ENCODE data around the gene PCIF1.
"Not testable (repeated sequence)": the region's sequence is repeated elsewhere in the genome, so short reads cannot be mapped to it uniquely, and the experiment has no call there.

PCIF1 gene

DNA sequence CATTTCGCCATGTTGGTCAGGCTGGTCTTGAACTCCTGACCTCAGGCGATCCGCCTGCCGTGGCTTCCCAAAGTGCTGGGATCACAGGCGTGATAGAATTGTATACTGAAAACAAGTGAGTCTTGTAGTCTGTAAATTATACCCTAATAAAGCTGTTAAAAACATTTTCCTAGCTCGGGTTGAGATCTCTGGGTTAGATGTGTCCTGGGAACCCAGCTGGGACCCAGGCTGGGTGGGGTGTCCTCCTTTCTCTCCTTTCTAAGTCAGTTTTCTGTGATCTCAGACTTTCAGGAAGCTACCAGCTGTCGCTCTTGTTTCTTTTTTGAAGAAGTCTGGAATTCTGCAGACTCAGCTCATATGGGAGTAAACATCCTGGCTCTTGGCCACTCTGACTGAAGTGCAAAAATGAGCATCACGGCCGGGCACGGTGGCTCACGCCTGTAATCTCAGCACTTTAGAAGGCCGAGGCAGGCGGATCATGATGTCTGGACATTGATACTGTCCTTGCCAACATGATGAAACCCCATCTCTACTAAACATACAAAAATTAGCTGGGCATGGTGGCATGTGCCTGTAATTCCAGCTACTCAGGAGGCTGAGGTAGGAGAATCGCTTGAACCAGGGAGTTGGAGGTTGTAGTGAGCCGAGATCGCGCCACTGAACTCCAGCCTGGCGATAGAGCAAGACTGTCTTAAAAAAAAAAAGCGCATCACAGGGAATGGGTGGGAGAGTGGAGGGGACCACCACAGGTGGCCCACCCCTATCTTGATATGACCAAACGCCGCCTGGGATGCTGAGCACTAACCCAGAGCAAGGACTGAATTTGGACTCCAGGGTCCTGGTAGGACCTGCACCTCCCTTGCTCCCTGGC is 9.9 kb upstream of the PCIF1 start:
- DNase-seq, result no peak

DNA sequence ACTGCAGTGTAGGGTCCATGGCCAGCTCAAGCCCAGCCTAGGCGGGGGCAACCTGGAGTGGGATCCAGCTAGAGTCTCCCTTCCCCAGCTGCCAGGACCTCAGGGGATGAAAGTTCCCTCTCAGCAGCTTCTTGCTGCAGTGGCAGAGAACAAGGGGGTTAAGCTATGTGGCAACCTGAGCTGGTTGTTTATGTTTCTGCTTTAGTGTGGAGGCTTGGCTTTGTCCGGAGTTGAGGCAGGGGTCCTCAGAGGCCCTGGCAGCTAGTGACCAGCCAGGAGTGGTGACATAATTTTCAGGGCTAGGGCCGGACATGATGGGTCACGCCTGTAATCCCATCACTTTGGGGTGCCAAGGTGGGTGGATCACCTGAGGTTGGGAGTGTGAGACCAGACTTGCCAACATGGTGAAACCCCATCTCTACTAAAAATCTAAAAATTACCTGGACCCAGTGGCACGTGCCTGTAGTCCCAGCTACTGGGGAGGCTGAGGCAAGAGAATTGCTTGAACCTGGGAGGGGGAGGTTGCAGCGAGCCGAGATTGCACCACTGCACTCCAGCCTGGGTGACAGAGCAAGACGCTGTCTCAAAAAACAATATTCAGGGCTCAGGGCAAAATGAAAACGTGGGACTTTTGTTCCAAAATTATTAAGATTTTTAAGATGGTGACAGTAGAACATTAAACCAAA is 8.5 kb upstream of the PCIF1 start:
- DNase-seq, result no peak

DNA sequence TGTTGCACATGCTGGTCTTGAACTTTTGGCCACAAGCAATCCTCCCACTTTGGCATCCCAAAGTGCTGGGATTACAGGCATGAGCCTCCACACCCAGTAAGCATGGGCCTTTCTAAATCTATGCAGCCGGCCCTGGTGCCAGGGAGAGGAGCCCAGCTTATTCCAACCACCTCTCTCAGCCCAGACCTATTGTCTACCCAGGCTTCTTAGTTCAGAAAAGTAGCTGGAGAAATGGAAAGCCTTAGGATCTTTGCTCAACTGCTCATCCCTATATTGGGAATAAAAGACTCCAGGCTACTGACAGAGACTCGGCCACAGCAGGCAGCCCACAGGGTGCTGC is 7.8 kb upstream of the PCIF1 start:
- no peak for DNase-seq

DNA sequence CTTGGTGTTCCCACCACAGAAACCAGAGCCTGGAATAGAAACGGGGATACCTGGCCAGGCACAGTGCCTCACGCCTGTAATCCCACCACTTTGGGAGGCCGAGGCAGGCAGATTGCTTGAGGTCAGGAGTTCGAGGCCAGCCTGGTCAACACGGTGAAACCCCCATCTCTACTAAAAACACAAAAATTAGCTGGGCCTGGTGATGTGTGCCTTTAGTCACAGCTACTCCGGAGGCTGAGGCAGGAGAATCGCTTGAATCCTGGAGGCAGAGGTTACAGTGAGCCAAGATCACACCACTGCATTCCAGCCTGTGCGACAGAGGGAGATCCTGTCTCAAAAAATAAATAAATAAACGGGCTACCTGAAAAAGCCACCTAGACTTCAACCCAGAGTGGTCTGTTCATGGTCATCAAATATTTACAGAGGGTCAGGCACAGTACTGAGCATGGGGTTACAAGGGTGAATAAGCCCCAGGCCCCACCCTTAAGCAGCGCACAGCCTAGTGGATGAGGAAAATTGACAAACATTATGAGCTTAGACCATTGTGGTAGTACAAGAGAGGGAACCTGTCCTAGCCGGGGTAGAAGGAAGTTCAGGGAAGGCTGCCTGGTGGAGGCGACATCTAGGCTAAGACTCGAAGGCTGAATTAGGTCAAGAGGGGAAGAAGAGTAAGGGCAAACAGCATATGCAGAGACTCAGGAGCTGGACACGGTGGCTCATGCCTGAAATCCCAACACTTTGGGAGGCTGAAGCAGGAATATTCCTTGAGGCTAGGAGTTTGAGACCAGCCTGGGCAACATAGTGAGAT is 7.2 kb upstream of the PCIF1 start:
- DNase-seq, result no peak

DNA sequence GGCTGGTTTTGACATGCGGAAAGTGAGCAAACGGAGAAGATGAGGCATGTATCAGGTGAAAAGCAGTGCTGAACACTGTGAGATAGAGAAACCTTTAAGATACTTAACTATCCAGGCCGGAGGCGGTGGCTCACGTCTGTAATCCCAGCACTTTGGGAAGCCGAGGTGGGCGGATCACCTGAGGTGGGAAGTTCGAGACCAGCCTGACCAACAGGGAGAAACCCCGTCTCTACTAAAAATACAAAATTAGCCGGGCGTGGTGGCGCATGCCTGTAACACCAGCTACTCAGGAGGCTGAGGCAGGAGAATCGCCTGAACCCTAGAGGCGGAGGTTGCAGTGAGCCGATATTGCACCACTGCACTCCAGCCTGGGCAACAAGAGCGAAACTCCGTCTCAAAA is 2.8 kb upstream of the PCIF1 start:
- DNase-seq, result not testable (repeated sequence)

DNA sequence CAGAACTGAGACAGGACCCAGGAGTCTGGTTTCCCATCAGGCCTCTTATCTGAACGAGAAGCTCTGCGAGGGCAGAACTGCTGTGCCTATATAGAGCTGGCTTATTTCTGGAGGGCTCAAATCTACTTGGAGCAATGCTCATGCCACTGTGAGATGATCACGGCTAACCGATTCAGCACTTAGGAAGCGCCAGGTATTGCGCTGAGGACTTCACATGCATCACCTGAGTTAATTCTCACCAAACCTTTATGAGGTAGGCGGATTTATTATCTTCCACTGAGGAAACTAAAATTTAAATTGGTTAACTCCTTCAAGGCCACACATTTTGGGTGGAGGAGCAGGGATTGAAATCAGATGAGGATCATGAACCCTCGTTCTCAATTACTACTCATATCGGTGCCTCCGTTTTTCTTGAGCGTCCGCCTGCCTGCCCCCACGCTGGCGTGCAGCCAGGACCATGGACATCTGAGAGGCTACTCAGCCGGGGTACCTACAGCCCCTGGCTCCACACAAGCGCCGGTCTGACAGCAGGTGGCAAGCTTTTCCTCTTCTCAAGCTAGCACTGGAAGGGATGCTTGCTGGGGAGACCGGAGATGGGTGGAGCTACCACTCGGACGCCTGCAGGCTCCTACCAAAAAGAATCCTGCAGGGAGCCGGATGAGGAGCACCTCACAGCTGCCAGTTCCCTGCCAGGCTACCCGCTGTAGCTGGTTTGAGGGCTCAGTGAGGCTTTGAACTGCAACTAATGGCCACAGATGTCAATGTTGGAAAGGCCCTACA is 1.0 kb upstream of the PCIF1 start:
- peak; percentile 95 for DNase-seq

DNA sequence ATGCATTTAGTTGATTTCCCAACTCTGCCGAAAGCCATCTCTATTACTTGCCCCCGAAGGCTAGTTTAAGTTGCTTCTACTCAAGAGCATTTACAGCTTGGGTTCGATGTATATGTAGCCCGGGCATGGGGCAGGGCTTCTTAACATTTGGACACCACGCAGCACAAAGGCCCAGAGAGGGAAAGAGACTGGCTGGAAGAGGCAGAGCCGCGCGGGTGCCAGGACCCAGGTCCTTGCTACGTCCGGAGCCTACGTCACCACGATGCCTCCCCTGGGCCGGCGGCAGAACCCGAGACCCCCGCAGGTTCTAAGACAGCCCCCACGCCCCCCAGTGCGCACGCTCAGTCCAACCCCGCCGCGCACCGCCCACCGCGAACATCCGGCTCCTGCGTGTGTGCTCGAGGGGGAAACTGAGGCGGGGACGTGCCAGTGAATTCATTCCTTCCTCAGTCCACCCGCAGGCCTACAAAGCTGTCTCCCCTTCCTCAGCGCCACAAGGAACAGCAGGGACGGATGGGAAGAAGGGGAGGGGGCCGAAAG is 367 bp upstream of the PCIF1 start:
- DNase-seq, result peak; percentile 89

DNA sequence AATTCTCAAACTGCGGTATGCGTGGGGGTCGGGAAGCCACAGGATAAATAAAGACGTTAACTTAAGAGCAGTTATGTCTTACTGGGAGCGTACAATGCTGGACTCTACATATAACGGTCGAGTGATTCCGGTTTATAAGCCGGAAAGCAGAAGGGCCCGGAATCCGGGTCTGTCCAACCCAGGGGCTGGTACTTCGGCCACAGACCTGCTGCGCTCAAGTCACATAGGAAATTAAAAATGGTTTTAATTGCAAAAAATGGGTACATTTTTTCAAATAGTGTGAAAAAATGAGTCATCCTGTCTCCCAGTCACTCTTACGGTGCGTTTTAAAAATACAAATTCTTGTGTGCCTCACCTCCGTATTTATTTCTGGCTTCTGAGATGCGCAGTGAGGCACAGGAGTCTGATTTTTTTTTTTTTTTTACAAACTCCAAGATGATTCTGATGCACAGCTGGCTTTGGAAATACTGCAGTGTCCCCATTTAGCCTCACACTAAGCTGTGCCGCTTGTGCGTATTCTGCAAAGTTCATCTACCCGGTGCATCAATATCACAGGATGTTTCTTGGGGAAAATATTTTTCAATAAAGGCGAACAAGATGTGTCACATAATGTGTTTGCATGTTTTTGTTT is 1.0 kb downstream of the PCIF1 start:
- DNase-seq, result no peak

DNA sequence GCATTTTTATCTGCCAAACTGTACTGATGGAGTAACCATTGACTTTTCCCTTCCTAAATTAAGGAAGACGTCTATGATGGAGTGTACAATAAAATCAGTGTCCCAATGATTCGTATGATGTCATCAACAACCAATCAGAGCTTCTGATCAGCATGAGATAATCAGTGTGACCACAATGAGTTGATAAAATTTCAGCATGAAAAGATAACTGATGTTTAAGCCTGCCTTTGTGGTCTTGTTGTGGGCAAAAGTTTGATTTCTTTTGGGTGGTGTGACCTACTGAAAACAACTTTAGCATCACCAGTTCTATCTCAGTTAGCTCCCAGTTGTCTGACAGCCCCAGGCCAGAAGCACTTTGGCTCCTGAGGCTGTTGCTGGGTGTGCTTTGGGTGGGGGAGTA is 3.3 kb downstream of the PCIF1 start:
- no peak for DNase-seq

DNA sequence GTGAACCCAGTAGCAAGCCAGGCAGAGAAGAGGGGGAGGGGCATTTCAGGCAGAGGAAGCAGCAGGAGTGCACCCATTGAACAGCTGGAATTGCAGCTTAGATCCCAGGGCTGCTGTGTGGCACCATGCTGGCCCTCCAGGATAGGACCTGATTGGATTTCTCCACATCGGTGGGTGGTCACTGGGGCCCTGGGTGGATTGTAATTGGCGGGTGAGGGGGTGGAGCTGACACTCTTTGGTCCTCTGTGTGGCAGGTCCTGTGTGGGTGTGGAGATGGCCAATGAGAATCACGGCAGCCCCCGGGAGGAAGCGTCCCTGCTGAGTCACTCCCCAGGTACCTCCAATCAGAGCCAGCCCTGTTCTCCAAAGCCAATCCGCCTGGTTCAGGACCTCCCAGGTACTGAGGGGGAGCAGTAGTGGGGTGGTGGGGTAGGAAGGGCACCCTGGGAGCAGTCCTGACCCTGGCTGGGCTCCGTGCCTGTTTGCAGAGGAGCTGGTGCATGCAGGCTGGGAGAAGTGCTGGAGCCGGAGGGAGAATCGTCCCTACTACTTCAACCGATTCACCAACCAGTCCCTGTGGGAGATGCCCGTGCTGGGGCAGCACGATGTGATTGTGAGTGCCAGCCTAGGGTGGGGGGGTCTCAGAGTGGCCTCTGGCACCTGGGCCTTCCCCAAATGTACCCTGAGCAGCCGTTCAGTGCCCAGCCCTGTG is 4.4 kb downstream of the PCIF1 start:
- no peak for DNase-seq

DNA sequence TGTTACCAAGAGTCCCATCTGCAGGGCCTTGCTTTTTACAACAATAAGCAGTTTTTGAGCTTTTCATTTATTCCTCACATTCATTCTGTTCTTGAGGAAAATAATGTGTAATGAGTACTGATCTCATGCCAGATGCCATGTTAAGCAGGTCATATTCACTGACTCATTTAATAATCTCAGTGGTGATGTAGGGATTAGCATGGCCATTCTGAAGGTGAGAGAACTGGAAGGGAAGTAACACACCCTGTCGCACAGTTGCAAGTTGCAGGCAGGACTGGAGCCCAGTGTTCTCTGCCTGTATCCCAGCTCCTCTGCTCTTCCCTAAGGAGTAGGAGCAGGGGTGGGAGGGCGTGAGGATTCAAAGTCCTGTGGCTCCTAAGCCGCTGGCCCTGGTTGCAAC is 5.6 kb downstream of the PCIF1 start:
- no peak for DNase-seq

DNA sequence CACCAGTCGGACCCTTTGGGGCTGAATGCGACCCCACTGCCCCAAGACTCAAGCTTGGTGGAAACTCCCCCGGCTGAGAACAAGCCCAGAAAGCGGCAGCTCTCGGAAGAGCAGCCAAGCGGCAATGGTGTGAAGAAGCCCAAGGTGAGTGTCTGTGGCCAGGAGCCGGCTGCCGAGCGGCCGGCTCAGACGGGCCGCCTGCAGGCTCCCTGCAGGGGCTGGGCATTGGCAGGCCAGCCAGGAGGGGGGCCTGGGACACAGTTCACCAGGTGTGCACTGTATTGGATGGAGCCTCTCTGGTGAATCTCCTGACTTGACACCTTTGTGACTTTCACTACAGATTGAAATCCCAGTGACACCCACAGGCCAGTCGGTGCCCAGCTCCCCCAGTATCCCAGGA is 6.0 kb downstream of the PCIF1 start:
- DNase-seq, result no peak

DNA sequence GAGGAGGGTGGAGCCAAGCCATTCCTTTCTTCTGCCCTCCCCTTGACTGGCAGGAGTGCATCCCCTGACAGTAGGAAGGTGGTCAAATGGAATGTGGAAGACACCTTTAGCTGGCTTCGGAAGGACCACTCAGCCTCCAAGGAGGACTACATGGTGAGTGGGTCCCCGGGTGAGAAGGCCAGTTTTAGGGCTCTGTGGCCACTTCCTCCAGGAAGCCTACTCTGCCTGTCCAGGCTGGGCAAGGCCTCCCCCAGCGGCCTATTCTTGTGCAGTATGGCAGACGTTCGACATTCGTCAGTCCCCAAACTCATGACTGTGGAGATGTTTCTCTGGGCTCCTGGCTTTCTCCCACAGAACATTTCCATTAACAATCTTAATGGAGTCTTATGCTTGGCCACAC is 9.1 kb downstream of the PCIF1 start:
- DNase-seq, result no peak

DNA sequence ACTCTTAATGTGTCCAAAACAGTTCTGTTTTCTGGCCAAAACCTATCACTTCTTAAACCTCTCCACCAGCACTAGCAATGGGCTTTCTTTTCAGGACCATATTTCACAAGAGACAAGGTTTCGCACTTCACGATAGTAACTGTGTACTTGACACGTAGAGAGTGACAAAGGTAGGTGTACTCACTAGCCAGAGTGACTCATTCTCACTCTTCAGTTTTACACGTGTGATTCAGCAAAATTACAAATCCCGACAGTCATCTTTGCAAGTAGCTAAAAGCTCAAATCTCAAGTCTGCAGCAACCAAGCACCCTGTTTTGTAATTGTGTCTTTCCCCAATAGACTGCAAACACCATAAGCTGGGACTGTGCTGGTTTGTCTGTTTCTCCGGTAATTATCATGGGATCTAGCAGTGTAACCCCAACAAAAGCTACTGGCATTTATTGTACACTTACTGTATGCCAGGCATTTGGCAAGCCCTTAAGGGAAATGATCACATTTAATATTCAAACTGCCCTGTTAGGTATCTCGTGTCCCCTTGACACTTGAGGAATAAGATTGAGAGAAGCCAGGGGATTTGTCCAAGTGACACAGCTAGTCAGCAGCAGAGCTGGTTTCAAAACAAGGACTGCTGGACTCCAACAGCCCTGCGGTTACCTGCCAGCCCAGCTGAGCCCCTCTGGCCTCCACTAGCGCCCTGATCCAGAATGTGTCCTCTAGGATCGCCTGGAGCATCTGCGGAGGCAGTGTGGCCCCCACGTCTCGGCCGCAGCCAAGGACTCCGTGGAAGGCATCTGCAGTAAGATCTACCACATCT is 9.9 kb downstream of the PCIF1 start:
- DNase-seq, result no peak

DNA sequence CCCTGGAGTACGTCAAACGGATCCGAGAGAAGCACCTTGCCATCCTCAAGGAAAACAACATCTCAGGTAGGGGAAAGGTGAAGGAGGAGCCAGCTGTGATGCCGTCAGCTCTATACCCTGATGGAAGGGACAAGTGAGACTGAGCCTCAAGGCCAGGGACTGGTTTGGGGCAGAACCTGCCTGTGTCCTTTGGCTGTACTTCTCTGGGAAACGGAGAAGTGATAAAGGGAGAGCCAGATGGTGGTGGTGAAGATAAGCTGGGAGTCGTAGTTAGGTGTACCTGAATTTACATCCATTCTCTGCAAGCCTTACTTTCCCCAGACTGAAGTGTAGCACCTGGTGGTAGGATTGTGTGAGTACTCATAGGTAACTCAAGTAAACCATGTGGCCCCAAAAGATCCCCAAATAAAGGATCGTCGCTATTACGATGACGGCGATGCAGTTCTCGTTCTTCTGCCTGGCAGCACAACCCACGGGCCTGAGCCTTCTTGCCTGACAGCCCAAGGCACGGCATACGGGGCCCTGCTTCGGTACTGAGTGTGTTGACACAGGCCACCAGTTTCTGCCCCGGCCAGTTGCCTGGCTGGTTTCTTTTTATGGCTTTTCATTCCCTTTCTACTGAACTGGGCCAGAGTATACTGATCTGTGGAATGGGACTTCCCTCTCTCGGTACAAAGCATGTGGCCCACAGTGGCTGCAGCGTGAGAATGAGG is 10.6 kb downstream of the PCIF1 start:
- no peak for DNase-seq

DNA sequence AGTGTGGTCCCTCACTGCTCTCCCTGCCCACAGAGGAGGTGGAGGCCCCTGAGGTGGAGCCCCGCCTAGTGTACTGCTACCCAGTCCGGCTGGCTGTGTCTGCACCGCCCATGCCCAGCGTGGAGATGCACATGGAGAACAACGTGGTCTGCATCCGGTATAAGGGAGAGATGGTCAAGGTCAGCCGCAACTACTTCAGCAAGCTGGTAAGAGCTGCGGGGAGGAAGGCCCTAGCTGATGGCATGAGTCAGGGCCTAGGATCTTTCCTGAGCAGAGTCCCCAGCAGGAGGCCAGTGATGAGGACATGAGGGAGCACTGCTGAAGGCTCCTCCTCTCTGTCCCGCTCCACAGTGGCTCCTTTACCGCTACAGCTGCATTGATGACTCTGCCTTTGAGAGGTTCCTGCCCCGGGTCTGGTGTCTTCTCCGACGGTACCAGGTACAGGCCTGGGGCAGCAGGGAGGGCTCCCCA is 11.2 kb downstream of the PCIF1 start:
- DNase-seq, result no peak

DNA sequence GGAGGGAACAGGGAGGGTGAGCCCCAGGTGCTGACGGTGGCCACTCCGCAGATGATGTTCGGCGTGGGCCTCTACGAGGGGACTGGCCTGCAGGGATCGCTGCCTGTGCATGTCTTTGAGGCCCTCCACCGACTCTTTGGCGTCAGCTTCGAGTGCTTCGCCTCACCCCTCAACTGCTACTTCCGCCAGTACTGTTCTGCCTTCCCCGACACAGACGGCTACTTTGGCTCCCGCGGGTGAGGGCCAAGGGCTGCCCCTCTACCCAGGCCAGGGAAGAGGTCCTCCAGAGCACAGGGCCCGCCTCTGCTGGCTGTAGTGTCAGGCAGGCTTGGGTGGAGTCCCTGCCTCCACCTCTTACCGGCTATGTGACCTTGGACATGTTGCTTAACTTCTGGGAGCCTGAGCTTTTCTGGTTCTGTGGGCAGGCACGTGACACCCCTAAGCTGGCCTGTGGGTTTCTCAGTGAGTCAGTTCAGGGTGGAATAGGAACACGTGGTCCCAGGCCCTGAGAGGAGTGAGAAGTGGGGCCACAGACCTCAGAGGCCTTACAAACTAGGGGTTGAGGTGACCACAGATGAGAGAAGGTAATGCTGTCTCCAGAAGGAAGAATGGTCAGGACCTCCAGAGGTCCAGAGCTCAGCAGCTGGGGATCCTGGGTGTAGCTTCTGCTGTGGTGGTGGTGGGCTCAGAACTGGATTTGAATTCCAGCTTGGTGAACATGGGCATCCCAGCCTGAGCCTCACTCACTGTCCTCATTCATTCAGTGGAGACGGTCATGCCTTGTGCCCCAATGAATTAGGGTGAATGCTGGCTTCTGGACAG is 11.9 kb downstream of the PCIF1 start:
- DNase-seq, result no peak

DNA sequence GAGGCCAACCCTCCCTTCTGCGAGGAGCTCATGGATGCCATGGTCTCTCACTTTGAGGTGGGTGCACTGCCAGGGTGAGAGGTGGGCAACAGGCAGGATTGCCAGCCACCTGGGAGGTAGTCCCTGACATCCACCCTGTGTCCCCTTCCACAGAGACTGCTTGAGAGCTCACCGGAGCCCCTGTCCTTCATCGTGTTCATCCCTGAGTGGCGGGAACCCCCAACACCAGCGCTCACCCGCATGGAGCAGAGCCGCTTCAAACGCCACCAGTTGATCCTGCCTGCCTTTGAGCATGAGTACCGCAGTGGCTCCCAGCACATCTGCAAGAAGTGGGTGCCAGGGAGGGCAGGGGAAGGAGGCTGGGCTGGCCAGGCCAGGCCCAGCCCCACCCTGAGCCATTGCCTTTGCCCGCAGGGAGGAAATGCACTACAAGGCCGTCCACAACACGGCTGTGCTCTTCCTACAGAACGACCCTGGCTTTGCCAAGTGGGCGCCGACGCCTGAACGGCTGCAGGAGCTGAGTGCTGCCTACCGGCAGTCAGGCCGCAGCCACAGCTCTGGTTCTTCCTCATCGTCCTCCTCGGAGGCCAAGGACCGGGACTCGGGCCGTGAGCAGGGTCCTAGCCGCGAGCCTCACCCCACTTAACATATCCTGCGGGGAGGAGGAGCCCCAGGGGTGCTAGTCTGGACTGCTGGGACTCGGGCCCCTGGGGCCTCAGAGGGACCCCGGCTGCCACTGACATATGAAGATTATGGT is 12.8 kb downstream of the PCIF1 start:
- DNase-seq, result no peak

All from NCI-H345 (cell line).